Stimulated activated CD4-positive, alpha-beta T cell treated with anti-CD3 and anti-CD28 coated beads, TNF-alpha, amount 100 ng/mL, for 48 hours (primary cell): ENCODE measurements around the gene ANKRD33B.

Source experiments
- DNase-seq, 3 donors: peaks; one replicate each; pipeline ENCODE4 v3.0.0-alpha.2; 2020; ENCODE audit warnings: low read depth in 3 of 3

The ANKRD33B gene

GRCh38 chr5:10691826-10692785 is 128.2 kb downstream of the ANKRD33B start:
- DNase-seq, result no peak

GRCh38 chr5:10695055-10695649 is 131.3 kb downstream of the ANKRD33B start:
- DNase-seq, result no peak

- no peak for DNase-seq
Observed at GRCh38 chr5:10695759-10696543, 132.1 kb downstream of the ANKRD33B start.

GRCh38 chr5:10699281-10699874 is 135.5 kb downstream of the ANKRD33B start:
- no peak for DNase-seq

- DNase-seq, result no peak
Observed at GRCh38 chr5:10699987-10700386, 136.1 kb downstream of the ANKRD33B start.

GRCh38 chr5:10700516-10700915 is 136.6 kb downstream of the ANKRD33B start:
- no peak for DNase-seq

GRCh38 chr5:10701567-10702039 is 137.7 kb downstream of the ANKRD33B start:
- peak in 1 of 3 donors; percentile 21 for DNase-seq

- DNase-seq, result no peak
Observed at GRCh38 chr5:10702040-10702629, 138.3 kb downstream of the ANKRD33B start.

- DNase-seq, result no peak
Observed at GRCh38 chr5:10702911-10703491, 139.1 kb downstream of the ANKRD33B start.

GRCh38 chr5:10703676-10704075 is 139.8 kb downstream of the ANKRD33B start:
- DNase-seq, result no peak

- DNase-seq, result no peak
Observed at GRCh38 chr5:10704949-10705621, 141.2 kb downstream of the ANKRD33B start.

- no peak for DNase-seq
Observed at GRCh38 chr5:10705747-10706146, 141.9 kb downstream of the ANKRD33B start.

GRCh38 chr5:10706326-10706725 is 142.5 kb downstream of the ANKRD33B start:
- DNase-seq, result no peak
